SHP77 (cell line): Measurements from ENCODE around the gene PDCD7.
"Not testable (repeated sequence)": the region's sequence is repeated elsewhere in the genome, so short reads cannot be mapped to it uniquely, and the experiment has no call there.

Experiments used
- DNase-seq, 2 experiments: peaks; one replicate each; lab custom pipeline; 2025; lab: John Stamatoyannopoulos, UW

The PDCD7 gene

DNA sequence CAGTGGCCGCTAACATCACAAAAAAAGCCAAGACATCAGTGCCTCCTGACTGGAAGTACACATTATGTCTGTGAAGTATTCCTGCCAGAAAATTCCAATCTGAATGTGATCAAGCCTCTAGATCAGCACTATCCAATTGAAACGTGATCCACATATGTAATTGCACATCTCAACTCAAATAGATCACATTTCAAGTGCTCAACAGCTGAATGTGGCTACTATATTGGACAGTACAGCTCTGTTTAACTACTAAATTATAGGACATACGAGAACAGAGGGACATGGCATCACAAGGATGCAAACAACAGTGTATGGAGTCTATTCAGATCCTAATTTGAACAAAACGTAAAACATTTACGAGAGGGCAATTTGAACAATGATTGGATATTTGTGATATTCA, 18.1 kb downstream of the PDCD7 start:
- DNase-seq = no peak

DNA sequence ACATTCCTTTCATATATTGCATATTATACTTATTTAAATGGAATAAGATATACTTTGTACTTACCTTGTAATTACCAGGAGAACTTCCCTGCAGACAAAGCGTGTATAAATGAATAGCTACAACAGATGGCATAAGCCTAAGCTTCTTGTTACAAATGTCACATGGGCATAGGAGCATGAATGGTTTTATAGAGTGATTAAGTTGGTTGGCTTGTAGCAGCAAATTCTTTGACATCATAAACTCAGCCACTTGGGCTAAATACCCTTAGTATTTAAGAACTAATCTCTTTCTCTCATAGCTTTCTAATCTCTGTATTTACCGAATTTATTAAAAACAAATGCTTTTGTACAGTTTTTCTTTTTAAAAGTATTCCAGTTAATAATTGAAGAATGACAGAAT, 18.5 kb downstream of the PDCD7 start, which contains the start of gene UBAP1L:
UBAP1L (minus strand) TSS at position 115 of the 400 bp plus-strand sequence. CDS start 8,985 bp downstream, outside the sequence.
- no peak for DNase-seq

DNA sequence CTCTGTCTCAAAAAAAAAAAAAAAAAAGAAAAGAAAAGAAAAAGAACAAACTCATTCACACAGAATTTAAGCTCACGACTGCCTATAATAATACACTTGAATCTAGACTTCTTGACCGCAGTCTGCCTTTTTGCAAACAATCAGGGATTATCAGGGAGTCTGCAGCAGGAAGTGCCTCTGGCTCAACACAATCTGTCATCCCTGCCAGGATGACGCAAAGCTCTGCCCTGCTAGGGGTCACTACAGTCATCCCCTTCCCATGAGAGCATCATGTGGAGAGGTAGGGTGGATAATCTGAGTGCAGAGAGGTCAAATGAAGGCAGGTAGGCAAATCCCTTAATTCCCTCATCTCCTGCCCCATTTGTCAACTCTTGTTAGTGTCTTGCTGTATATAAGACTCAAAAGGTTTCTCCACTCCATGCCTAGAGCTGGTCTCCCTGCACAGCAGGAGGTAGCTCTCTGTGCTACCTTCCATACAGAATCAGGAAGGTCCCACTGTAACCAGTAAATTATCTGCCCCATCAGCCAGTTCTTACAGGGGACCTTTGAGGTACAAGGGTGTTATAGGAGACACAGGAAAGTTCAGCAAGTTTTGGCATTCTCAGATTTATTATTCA, 22.8 kb downstream of the PDCD7 start:
- no peak for DNase-seq

DNA sequence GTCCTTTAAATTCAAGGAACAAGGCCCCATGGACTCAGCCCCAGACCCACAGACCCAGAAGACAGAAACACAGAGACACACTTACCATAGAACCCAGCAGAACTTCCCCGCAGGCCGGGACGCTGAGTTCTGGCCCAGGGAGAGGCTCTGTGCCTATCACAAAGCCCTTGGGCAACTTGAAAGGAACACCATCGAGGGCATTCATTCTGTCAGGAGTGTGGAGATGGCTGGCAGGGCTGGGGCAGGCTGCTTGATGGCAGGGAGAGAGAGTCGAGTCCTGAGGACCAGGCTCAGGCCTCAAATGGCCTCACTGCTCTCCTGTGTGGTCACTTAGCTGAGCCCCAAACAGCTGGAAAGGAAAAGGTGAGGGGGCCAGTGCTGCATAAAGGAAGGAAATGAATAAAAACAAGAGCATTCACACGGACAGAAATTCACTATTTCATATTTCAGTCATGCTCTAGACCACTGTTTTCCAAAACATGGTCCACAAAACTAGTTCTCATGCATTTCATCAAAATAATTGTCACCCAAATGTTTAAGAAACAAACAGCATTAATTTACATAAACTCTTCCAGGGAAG, 27.5 kb downstream of the PDCD7 start:
- DNase-seq = no peak

DNA sequence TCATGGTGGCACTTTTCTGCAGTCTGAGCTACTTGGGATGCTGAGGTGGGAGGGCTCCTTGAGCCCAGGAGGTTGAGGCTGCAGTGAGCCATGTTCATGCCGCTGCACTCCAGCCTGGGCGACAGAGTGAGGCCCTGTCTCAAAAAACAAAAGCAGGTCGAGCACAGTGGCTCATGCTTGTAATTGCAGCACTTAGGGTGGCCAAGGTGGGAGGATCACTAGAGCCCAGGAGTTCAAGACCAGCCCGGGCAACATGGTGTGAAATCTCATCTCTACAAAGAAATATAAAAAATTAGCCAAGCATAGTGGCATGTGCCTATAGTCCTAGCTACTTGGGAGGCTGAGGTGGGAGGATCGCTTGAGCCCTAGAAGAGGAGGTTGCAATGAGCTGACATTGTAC, 28.6 kb downstream of the PDCD7 start:
- no peak for DNase-seq

DNA sequence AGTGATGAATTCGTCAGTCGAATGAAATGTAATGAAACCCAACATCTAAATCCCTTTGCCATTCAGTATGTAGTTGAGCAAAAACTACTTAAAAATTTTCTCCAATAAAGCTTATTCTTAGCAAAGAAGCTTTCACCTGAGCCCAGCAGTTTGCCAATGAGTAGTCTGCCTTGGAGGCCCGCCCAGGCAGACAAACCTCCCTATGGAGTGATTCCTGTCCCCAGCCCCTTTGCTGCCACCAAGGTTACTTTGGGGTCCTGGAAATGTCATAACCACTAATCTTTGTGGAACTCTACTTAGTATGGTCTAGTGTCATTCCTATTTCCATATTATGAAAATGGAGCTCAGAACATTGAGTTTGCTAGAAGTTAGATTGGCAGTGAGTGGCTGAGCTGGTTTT, 30.7 kb downstream of the PDCD7 start:
- DNase-seq = no peak

DNA sequence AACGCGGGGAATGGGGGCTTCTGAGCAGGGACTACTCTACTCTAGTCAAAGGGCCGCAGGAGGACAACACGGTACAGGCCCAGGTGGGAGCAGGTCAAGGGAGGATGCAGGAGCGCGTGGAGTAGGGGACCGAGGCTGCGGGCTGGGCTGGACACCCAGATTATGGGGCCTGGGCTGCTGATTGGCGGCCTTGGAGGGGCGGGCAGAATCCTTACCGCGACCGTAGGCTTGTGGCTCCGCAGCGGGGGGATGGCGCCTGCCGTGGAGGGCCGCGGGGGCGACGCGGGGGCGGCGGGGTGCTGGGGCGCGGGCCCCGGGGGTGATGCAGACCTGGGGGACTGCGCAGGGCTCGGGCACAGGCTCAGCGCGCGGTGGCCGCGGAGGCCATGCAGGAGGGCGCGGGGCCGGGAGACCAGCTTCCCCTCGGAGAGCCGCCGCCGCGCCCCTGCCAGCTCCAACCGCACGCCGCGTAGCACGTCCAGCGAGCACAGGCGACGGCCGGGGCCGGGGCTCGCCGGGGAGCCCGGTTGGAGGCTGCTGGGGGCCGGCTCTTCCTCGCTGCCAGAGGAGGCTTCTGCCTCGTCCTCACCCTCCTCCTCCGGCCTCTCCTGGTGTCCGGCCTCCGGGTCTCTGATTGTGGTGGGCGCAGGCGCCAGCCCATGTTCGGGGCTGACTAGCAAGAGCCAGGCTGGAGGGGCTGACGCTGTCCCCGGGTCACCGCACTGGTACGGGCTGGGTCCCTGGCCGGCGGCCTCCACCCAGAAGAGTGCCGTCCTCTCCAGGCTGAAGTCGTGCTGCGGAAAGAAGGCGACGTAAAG, 31.5 kb downstream of the PDCD7 start:
- no peak for DNase-seq

DNA sequence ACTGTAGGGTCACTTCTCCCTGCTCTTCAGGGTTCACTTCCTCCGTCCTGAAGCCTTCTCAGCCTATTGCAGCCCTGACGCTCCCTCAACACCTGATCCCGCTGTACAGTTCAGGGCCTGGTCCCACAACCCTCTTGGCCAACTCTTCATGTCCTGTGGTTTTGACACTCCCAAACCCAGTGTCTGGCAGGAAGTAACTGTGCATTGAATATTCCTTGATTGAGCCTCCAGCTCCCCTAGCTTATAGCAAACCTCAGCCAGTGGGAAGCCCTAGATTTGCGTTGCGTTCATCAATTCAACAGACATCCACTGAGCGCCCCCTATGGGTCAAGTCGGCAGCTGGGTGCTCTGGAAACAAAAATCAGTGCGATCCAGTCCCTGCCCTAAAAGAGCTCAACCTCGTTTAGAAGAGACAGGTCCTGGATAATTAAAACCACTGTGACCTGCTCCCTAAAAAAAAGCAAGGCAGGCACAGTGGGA, 32.2 kb downstream of the PDCD7 start:
- DNase-seq = peak; percentile 54 to 66

DNA sequence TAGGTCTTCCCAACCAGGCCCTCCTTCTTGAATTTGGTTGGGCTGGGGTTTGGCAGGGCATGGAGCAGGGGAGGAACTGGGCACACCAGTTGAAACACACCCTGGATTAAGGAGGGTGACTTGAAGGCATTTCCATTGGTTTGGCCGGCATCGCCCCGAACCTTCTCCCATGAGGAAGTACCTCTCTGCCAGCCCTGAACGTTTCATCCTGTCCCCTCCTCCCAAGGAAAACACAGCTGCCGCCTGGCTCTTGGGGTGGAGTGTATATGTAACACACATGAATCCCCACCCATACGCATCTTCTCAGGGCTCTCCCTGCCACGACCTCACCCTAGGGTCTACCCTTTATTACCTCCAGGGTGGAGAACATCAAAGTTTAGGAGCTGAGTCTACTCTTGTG, 33.2 kb downstream of the PDCD7 start:
- no peak for DNase-seq

DNA sequence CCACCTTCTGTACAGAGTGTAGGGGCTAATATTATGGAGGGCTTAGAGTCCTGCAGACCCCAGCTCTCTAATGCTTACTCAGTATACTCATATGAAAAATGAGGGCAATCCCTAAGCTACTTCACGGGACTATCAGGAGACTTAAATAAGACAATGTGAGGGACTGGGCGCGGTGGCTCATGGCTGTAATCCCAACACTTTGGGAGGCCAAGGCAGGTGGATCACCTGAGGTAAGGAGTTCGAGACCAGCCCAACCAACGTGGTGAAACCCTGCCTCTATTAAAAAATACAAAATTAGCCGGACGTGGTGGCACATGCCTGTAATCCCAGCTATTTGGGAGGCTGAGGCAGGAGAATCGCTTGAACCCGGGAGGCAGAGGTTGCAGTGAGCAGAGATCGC, 33.8 kb downstream of the PDCD7 start:
- DNase-seq = not testable (repeated sequence)

DNA sequence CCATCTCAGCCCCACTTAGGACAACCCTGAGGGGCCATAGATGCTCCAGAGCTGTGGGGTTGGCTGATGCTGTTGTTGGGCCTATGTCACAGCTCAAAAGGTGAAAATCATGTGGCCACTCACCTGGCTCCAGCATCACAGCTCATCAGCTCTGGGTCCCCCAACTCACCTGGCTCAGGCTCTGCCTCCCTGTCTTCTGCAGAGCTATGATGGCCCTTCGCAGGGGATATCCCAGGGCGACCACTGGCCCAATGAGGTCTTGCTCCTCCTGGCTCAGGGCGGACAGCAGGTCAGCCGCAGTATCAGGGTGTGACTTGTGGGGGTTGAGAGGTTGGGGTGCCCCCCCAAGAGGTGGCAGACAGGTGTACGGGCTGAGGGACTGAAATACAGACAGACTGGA, 34.3 kb downstream of the PDCD7 start:
- DNase-seq = no peak

DNA sequence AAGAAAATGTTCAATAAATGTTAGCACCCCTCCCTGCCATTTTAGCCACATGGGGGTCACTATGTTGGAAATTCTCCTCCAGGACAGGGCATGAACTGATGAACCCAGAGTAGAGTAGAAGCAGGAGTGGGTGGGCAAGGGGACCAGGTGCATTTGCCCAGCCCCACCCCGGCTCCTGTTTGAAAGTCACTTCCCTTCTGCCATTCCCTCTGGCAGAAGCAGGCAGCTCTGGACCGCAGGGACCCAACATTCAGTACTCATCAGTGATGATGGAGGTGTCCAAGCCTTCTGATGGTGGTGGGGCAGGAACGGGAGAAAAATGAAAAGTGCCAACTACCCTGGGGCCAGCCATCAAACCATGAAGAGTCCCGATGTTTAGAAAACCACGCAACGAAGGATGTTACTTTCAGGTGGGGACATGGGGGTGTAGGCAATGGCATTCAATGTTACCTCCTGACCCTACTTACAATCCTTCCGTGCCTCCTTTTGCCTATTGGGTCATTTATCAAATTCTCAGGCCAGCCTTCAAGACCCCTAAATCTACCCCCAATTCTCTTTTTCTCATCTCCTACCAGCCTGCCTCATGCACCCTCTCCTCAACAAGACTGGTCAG, 35.9 kb downstream of the PDCD7 start:
- no peak for DNase-seq

DNA sequence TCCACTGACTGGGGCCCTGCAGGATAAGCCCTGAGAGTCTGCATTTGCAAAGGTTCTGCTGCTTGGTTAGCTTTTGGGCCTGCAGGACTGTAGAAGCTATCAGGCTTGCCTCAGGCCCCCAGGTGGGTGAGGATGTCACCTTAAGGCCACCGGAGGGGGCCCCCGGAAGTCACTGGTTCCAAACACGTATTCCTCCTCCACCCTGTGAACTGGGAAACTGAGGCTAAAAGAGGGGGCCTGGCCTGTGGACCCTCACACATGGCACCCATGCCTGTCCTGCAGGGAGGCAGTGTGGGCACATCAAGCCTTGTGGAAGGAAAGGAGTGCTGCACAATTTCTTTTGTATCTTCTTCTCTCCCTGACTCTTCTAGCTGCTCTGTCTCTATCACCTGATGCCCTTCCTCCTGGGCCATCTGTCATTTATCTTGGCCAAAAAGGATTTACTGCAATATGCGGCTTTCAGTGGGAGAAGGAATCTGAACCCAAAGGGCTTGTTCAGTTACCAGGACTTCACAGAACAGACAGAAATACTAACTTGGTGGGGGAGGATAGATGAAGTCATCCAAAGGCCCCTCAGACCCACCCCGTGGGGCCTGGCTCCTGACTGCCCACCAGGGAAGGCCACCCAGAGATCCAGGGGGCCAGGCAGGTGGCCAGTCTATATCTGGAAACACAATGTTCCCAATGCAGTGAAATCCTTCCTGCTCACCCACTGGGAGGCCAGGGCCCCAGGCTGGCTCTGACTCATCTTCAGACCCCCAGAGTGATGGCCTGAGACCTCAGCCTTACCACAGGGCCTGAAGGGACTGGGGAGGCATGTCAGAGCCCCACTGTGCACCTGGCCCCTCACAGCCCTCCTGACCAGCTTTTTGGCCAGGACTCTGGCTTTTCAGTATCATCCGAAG, 36.9 kb downstream of the PDCD7 start:
- DNase-seq = no peak

DNA sequence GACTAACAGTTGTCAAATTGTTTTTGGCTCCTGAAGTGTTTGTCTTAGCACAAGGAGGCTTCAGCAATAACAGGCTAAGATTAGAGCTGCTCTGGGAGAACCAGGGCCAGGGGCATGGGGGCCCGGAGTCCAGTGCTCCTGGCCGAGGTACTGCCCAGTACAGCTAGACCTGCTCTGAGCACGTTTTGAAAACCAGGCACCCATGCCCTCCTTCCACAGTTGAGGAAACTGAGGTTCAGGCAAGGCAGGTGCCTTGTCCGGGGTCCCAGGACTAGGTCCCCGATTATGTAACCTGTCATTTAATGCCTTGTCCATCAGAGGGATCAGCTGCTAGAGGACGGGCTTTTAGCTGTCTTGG, 37.9 kb downstream of the PDCD7 start:
- no peak for DNase-seq

DNA sequence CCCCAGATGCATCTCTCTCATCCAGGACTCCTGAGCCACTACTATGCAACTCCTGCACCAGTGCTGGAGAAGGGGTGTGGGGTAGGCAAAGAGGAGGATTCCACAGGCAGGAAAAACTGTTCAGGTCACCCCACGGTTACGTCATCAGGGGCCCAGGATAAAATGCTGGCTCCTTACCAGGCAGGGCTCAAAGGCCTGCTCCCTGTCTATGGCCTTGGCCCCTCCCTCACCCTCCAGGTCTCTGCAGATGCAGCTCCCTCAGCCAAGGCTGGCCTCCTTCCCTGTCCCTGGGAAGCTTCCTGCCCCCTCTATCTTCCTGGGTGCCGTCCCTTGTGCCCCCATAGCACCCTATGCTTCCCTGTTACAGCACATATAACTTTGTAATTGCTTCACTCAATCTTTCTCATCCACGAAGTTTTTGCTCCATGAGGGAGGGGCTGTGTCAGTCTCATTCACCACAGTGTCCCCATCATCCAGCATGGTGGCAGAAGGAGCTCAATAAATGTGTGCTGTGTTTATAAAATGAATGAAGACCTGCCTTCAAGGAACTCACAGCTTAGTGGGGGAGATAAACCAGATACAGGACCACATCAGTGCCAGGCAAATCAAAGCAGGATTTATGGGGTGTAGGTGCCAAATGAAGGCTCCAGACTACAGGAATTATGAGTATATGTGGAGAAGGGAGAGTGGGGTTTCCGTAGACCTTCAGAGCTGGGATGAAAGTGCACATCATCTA, 38.4 kb downstream of the PDCD7 start:
- DNase-seq = no peak

DNA sequence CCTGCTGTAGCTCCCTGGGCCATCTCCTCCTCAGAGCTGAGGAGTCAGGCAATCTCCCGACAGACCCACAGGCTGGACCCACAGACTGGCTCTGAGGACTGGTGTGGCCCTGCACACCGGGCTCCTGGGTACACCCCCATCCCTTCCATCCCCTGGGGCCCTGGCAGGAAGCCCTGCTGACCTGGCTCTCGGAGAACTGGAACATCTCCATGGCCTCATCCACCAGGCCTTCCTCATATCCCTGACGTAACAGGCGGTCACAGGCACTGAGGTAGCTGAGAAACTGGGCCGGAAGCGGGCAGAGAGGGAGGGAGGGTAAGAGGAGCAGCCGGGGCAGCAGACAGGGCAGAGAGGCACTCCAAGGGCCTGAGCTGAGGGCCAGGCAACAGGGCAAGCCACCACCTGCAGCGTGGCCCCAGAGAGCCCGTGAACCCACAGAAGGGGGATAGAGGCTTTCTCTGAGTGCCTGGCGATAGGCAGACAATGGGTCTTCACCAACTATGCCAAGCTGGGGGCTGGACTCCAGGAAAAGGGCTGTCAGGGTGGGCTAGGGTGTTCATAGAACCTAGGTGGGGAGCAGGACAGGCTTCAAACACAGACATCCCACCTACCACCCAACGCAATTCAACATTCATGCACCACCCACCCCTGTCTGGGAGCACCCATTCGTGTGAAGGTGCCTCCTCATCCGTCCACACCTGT, 39.2 kb downstream of the PDCD7 start:
- DNase-seq = no peak

DNA sequence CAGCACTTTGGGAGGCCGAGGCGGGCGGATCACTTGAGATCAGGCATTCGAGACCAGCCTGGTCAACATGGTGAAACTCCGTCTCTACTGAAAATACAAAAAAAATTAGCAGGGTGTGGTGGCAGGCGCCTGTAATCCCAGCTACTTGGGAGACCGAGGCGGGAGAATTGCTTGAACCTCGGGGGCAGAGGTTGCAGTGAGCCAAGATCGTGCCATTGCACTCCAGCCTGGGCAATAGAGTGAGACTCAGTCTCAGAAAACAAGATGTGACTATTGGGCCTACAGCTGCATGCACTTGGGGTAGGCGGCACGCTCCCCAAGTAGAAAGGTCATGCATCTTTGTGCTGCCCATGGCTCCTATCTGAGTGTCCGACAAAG, 39.8 kb downstream of the PDCD7 start:
- not testable (repeated sequence) for DNase-seq

DNA sequence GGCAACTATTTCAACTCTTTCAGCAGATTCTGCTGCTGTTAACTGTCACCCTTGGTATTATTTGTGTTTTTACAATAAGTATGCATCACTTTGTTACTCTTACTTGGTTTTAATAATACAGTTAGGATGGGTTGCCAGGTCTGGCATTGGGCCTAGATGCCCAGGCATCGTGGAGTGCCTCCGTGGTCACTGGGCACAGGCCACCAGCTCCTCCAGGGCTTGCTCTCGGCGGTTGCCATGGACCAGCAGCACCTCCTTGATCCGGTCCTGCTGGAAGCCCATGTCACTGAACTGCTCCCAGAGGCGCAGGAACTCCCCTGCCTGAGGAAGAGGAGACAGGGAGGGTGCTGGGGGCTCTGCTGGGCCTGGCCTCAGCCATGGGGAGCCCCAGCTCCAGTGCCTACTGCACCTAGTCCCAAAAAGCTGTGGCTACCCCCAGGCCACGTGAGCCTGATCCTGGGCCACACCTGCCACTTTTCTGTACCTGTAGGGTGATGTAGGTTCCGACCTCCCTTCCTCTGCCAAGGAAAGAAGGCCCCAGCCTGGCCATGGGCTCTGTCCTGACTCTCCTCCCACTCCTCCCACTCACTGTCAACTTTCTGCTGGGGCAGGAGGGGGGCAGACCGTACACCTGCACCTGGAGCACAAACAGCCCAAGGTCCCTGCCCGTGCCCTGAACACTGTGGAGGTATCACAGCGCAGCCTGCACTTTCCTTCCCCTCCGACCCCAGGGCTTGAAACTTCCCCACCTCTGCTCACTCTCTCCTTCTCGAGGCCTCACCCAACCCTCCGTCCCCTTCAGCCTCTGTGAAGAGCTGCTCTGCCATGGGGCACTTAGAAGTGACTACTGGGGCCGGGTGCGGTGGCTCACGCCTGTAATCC, 40.5 kb downstream of the PDCD7 start:
- no peak for DNase-seq
